Spleen (tissue), 7 donors: ENCODE measurements around the gene ALDH1A3.

Source experiments
- POLR2A ChIP-seq, 3 donors: fragments of 450-650 bp; IDR thresholded peaks; one replicate each; pipeline ENCODE4 v1.5.1; 2017; ENCODE audit warnings: antibody characterized with exemption in 3 of 3, mild to moderate bottlenecking in 1 of 3
- TF ChIP-seq, protein P1 (sequence below), 11 experiments: fragments of 200-600 bp in 7 of 11; fragments of 450-650 bp in 4 of 11; sonication (generic) in 4 of 11; IDR thresholded peaks in 8 of 11; conservative IDR thresholded peaks in 3 of 11; 1 replicate in 7 of 11; 2 replicates in 4 of 11; pipeline versions ENCODE4 v1.4.0 to v1.8.0; 2016 to 2021; ENCODE audit warnings: antibody characterized with exemption in 11 of 11, inconsistent platforms in 4 of 11, mild to moderate bottlenecking in 1 of 11
- donor health status: DM: no; HTN: no; CAD: no; lungs with moderate emphysema.
- donor health status: DM: no; HTN: no; CAD: no.
- donor health status: DM: no; HTN: no; CAD: no.

DNA sequence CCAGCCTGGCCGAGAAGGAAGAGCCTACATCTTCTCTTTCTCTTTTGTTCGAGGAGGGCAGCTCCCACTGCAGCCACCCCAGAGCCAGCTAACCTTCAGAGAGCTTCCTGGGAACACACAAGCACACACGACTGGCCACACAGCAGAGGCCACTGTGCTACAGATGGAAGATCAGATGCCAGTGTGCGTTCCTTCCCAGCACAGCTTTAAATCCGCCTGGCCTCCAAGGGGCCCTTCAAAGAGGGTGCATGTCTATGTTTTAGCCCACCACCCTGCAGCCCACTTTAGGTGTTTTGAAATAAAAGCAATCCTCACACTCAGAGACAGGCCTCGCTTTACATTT lies 12.4 kb downstream of the ALDH1A3 start:
- TF ChIP-seq, protein P1, sequence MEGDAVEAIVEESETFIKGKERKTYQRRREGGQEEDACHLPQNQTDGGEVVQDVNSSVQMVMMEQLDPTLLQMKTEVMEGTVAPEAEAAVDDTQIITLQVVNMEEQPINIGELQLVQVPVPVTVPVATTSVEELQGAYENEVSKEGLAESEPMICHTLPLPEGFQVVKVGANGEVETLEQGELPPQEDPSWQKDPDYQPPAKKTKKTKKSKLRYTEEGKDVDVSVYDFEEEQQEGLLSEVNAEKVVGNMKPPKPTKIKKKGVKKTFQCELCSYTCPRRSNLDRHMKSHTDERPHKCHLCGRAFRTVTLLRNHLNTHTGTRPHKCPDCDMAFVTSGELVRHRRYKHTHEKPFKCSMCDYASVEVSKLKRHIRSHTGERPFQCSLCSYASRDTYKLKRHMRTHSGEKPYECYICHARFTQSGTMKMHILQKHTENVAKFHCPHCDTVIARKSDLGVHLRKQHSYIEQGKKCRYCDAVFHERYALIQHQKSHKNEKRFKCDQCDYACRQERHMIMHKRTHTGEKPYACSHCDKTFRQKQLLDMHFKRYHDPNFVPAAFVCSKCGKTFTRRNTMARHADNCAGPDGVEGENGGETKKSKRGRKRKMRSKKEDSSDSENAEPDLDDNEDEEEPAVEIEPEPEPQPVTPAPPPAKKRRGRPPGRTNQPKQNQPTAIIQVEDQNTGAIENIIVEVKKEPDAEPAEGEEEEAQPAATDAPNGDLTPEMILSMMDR (IDR thresholded peaks at IDR 0.05 in 8 of 11, conservative IDR thresholded peaks at IDR 0.05 in 3 of 11), result no peak
- no peak for TF ChIP-seq POLR2A (IDR thresholded peaks at IDR 0.05)
